NCI-H2081 treated with DMSO at 0.1 percent for 48 hours (cell line): Measurements from ENCODE around the gene DSE.

Experiments used
- DNase-seq: peaks from one replicate; lab custom pipeline; 2025; lab: John Stamatoyannopoulos, UW

Gene DSE

GRCh38 chr6:116447496-116448011 is 76.8 kb downstream of the DSE start:
- DNase-seq: no peak

GRCh38 chr6:116449565-116449964 is 78.8 kb downstream of the DSE start:
- DNase-seq: no peak

GRCh38 chr6:116450185-116450710 is 79.5 kb downstream of the DSE start:
- no peak for DNase-seq

GRCh38 chr6:116450769-116451740 is 80.3 kb downstream of the DSE start:
- DNase-seq: no peak

- no peak for DNase-seq
Observed at GRCh38 chr6:116451916-116452315, 81.2 kb downstream of the DSE start.

GRCh38 chr6:116452531-116452930 is 81.8 kb downstream of the DSE start:
- DNase-seq: no peak

GRCh38 chr6:116456106-116456505 is 85.4 kb downstream of the DSE start:
- no peak for DNase-seq

GRCh38 chr6:116456927-116457326 is 86.2 kb downstream of the DSE start:
- no peak for DNase-seq

- DNase-seq: no peak
Observed at GRCh38 chr6:116458264-116458663, 87.5 kb downstream of the DSE start.

GRCh38 chr6:116459927-116460326 is 89.2 kb downstream of the DSE start:
- no peak for DNase-seq

- no peak for DNase-seq
Observed at GRCh38 chr6:116461331-116461931, 90.7 kb downstream of the DSE start, which contains the start of gene CALHM6. Gene CALHM6 (plus strand): TSS chr6:116461375. CDS start chr6:116461930, 555 bp downstream.

- DNase-seq: no peak
Observed at GRCh38 chr6:116461932-116462885, 91.5 kb downstream of the DSE start.

GRCh38 chr6:116463301-116463700 is 92.6 kb downstream of the DSE start:
- DNase-seq: no peak

- no peak for DNase-seq
Observed at GRCh38 chr6:116465246-116465645, 94.5 kb downstream of the DSE start.

- no peak for DNase-seq
Observed at GRCh38 chr6:116467096-116467495, 96.3 kb downstream of the DSE start.

GRCh38 chr6:116467514-116467913 is 96.8 kb downstream of the DSE start:
- no peak for DNase-seq

GRCh38 chr6:116468293-116468692 is 97.5 kb downstream of the DSE start:
- no peak for DNase-seq

- no peak for DNase-seq
Observed at GRCh38 chr6:116471531-116471930, 100.8 kb downstream of the DSE start.

GRCh38 chr6:116472706-116473105 is 102.0 kb downstream of the DSE start:
- DNase-seq: no peak

- no peak for DNase-seq
Observed at GRCh38 chr6:116475141-116475540, 104.4 kb downstream of the DSE start.

- DNase-seq: no peak
Observed at GRCh38 chr6:116476002-116476678, 105.4 kb downstream of the DSE start.
